ENCODE data around the gene ZNF593OS. TPM values are rescaled to one million over a fixed set of nuclear protein-coding genes. Genes with fewer than 3 reads are reported as not detected.

Gene ZNF593OS
- total and polyA plus RNA-seq, 10 of the 15 experiments (the other 5 are each of a cell fraction or from before 2014, with no cell fraction given): 0.16 to 1.7 (median 0.59) TPM; not detected in 6

- peak overlapping the region; percentile 26; the same call in 1 of the 2 replicates for H3K9ac ChIP-seq (ENCODE audit: control insufficient read depth, insufficient read depth, low read length)
- BruUV-seq (replicated peaks): no TSS peak
- CTCF ChIA-PET: interaction anchor here (0.5 to 8.3 kb wide), 19 partner anchors 13 to 605 kb away, joined by 3 to 92 read pairs (median 3); partner anchors contain the start of genes CEP85 and PAFAH2
- no peak overlapping the region; the same call in none of the 2 replicates for H2AFZ ChIP-seq (ENCODE audit: control insufficient read depth, low read depth, low read length)
- peak overlapping the region; percentile 15; the same call in 1 of the 2 replicates for H3K4me2 ChIP-seq (ENCODE audit: control insufficient read depth, insufficient read depth)
- SMC1A ChIA-PET (ENCODE audit: uncharacterized antibody, unreplicated experiment): interaction anchor here (0.6 to 2.3 kb wide), 13 partner anchors 11 to 253 kb away, joined by 3 to 21 read pairs (median 6); partner anchors contain the start of gene CEP85
- H3K4me3 ChIP-seq: no peak overlapping the region
- ATAC-seq (peak; percentile 97), DNase-seq (ENCODE audit: low read depth, low spot score) (no peak), FAIRE-seq (peak; percentile 70)
- intact Hi-C loops (cut with micrococcal nuclease; ENCODE audit: unreplicated experiment) (no loop called here), in situ Hi-C loops (cut with MboI) (no loop called here)
- peaks cover 4% of the 10 kb centered on the region for H3K4me1 ChIP-seq (ENCODE audit: control insufficient read depth, insufficient read depth, low read length)
- POLR2A ChIA-PET: interaction anchor here (0.7 to 2.0 kb wide), 6 partner anchors 9 to 183 kb away, joined by 3 to 13 read pairs (median 4); partner anchors contain the start of gene PDIK1L
- H3K27ac ChIP-seq (ENCODE audit: control insufficient read depth, insufficient read depth): peak overlapping the region; percentile 27; the same call in 1 of the 2 replicates
- RAD21 ChIA-PET (ENCODE audit: unreplicated experiment): interaction anchor here (0.8 to 2.4 kb wide), 6 partner anchors 11 to 192 kb away, joined by 3 to 19 read pairs (median 4); partner anchors contain the start of genes CD52, PAFAH2 and PDIK1L
- no peaks in the 10 kb centered on the region for H3K27me3 ChIP-seq (replicated peaks in 1 of 2; ENCODE audit: control insufficient read depth in 2 of 2, insufficient read depth in 2 of 2, low read length in 1 of 2)
- H4K20me1 ChIP-seq (ENCODE audit: control insufficient read depth, insufficient read depth): no peaks in the 10 kb centered on the region
- no peaks in the 10 kb centered on the region for H3K79me2 ChIP-seq (ENCODE audit: control insufficient read depth, insufficient read depth, low read length)
- peaks cover 0 to 6% of the 10 kb centered on the region in 2 experiments; a peak in 1 of 4 replicates for H3K36me3 ChIP-seq (ENCODE audit: control insufficient read depth in 2 of 2, insufficient read depth in 2 of 2, low read length in 1 of 2)
- WGBS (ENCODE audit: insufficient coverage, insufficient replicate concordance, low lambda C conversion rate, missing lambda C conversion rate): 65% methylated on average over 9 of the region's 9 CpGs
- no peaks in the 10 kb centered on the region for H3K9me3 ChIP-seq (replicated peaks; ENCODE audit: control insufficient read depth, insufficient read depth, low read length)
- TF ChIP-seq MYC (IDR thresholded peaks at IDR 0.05; ENCODE audit: insufficient read depth, insufficient read length, insufficient replicate concordance, low read length, severe bottlenecking) (no peak), CREM (IDR thresholded peaks at IDR 0.05; ENCODE audit: low read depth) (peak; percentile 27; the same call in 1 of the 2 replicates), RUNX3 (IDR thresholded peaks at IDR 0.05; ENCODE audit: low read length) (peak; percentile 94), SIN3A (IDR thresholded peaks at IDR 0.05; ENCODE audit: low read depth, low read length) (peak; percentile 73; the same call in 1 of the 2 replicates), IKZF1 (conservative IDR thresholded peaks at IDR 0.05) (0 out of 2 replicates have a peak, but pooled peaks have one; percentile 20), JUND (IDR thresholded peaks at IDR 0.05; ENCODE audit: low read depth, low read length) (no peak), SMARCA5 (IDR thresholded peaks at IDR 0.05) (no peak), E4F1 (IDR thresholded peaks at IDR 0.05; ENCODE audit: borderline replicate concordance, partially characterized antibody) (no peak), KDM1A (IDR thresholded peaks at IDR 0.05; ENCODE audit: borderline replicate concordance) (no peak), CTCF (IDR thresholded peaks at IDR 0.05 in 2 of 3, conservative IDR thresholded peaks at IDR 0.05 in 1 of 3; ENCODE audit: control insufficient read depth in 2 of 3, extremely low read depth in 1 of 3, insufficient read depth in 1 of 3, low read depth in 3 of 3, low read length in 3 of 3) (no peak), SUZ12 (IDR thresholded peaks at IDR 0.05; ENCODE audit: unreplicated experiment) (no peak), HSF1 (IDR thresholded peaks at IDR 0.05; ENCODE audit: low read depth, low read length) (no peak), MEF2B (IDR thresholded peaks at IDR 0.05; ENCODE audit: partially characterized antibody, poor library complexity, severe bottlenecking) (no peak), HDAC2 (IDR thresholded peaks at IDR 0.05) (no peak), MAX (IDR thresholded peaks at IDR 0.05; ENCODE audit: low read depth, low read length) (no peak)
These were observed 45.1 kb downstream of the ZNF593OS start for GRCh38 chr1:26126321-26127084.

Measured in GM12878 (cell line).